Measurements from ENCODE around the gene CD93.

DNA sequence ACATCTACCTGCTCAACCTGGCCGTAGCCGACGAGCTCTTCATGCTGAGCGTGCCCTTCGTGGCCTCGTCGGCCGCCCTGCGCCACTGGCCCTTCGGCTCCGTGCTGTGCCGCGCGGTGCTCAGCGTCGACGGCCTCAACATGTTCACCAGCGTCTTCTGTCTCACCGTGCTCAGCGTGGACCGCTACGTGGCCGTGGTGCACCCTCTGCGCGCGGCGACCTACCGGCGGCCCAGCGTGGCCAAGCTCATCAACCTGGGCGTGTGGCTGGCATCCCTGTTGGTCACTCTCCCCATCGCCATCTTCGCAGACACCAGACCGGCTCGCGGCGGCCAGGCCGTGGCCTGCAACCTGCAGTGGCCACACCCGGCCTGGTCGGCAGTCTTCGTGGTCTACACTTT lies 50.4 kb downstream of the CD93 start:
- TF ChIP-seq, protein P1, sequence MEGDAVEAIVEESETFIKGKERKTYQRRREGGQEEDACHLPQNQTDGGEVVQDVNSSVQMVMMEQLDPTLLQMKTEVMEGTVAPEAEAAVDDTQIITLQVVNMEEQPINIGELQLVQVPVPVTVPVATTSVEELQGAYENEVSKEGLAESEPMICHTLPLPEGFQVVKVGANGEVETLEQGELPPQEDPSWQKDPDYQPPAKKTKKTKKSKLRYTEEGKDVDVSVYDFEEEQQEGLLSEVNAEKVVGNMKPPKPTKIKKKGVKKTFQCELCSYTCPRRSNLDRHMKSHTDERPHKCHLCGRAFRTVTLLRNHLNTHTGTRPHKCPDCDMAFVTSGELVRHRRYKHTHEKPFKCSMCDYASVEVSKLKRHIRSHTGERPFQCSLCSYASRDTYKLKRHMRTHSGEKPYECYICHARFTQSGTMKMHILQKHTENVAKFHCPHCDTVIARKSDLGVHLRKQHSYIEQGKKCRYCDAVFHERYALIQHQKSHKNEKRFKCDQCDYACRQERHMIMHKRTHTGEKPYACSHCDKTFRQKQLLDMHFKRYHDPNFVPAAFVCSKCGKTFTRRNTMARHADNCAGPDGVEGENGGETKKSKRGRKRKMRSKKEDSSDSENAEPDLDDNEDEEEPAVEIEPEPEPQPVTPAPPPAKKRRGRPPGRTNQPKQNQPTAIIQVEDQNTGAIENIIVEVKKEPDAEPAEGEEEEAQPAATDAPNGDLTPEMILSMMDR (IDR thresholded peaks at IDR 0.05 in 4 of 5, conservative IDR thresholded peaks at IDR 0.05 in 1 of 5) = no peak
- TF ChIP-seq POLR2A (IDR thresholded peaks at IDR 0.05) = no peak
